A549 (cell line): ENCODE measurements around the gene DIS3L2.

Experiments
- CTCF ChIP-seq: fragments of >200 bp; sonication (Bioruptor Twin); formaldehyde crosslinking; IDR thresholded peaks from 3 replicates; pipeline ENCODE4 v1.5.1; 2016
- RAD21 ChIP-seq, 2 experiments: fragments of >200 bp in 1 of 2; sonication (Bioruptor Twin) in 1 of 2; formaldehyde crosslinking in 1 of 2; IDR thresholded peaks in 1 of 2; conservative IDR thresholded peaks in 1 of 2; 2 replicates in 1 of 2; 3 replicates in 1 of 2; pipeline ENCODE4 v1.6.1; 2012 to 2018; ENCODE audit warnings: inconsistent platforms in 1 of 2

GRCh38 chr2:232290668-232291067 is 329.2 kb downstream of the DIS3L2 start:
- TF ChIP-seq CTCF (no peak), RAD21 (conservative IDR thresholded peaks at IDR 0.05 in 1 of 2, IDR thresholded peaks at IDR 0.05 in 1 of 2) (no peak)
